Effector memory CD4-positive, alpha-beta T cell (primary cell): ENCODE results near the gene RPSA.
"Not testable (repeated sequence)": the region's sequence is repeated elsewhere in the genome, so short reads cannot be mapped to it uniquely, and the experiment has no call there.

Source experiments
- DNase-seq, 3 donors: peaks; one replicate each; pipeline ENCODE4 v3.0.0-alpha.2; 2020
- H3K27ac ChIP-seq: 2 replicates; pipeline ENCODE4 v1.7.0; 2013; ENCODE audit warnings: mild to moderate bottlenecking, low read length, moderate library complexity; ENCODE audit not compliant: insufficient read depth, poor library complexity, severe bottlenecking
- H3K27me3 ChIP-seq: replicated peaks from 2 replicates; pipeline ENCODE4 v1.7.0; 2013; ENCODE audit warnings: mild to moderate bottlenecking, low read length; ENCODE audit not compliant: insufficient read depth, control insufficient read depth, poor library complexity, severe bottlenecking
- H3K36me3 ChIP-seq: 2 replicates; pipeline ENCODE4 v1.7.0; 2013; ENCODE audit warnings: mild to moderate bottlenecking, low read length, moderate library complexity; ENCODE audit not compliant: control insufficient read depth, insufficient read depth
- H3K4me1 ChIP-seq: 2 replicates; pipeline ENCODE4 v1.7.0; 2013; ENCODE audit warnings: low read length, mild to moderate bottlenecking; ENCODE audit not compliant: control insufficient read depth, insufficient read depth, poor library complexity, severe bottlenecking
- H3K4me3 ChIP-seq: 2 replicates; pipeline ENCODE4 v1.7.0; 2013; ENCODE audit warnings: low read length, low read depth, mild to moderate bottlenecking; ENCODE audit not compliant: insufficient read depth, poor library complexity, severe bottlenecking
- H3K9me3 ChIP-seq: 2 replicates; pipeline ENCODE4 v1.7.0; 2013; ENCODE audit warnings: mild to moderate bottlenecking, low read length, moderate library complexity; ENCODE audit not compliant: control insufficient read depth

The RPSA gene

GRCh38 chr3:39407773-39408492 lies 1.4 kb downstream of the RPSA start:
- DNase-seq: no peak
- Histone ChIP-seq H3K9me3 (no peaks in the 10 kb centered on the region), H3K36me3 (peaks cover 45% of the 10 kb centered on the region), H3K27ac (peak overlapping the region; percentile 89), H3K4me1 (peaks cover 20% of the 10 kb centered on the region), H3K4me3 (no peak overlapping the region), H3K27me3 (no peaks in the 10 kb centered on the region)

- H3K36me3 ChIP-seq: peaks cover 53% of the 10 kb centered on the region
- DNase-seq: peak in 1 of 3 donors; percentile 32
- no peak overlapping the region for H3K4me3 ChIP-seq
Observed at GRCh38 chr3:39408493-39409372, 2.2 kb downstream of the RPSA start.

GRCh38 chr3:39409514-39410136 lies 3.1 kb downstream of the RPSA start:
- Histone ChIP-seq H3K9me3 (no peaks in the 10 kb centered on the region), H3K36me3 (peaks cover 60% of the 10 kb centered on the region), H3K4me3 (no peak overlapping the region), H3K27me3 (no peaks in the 10 kb centered on the region), H3K4me1 (peaks cover 20% of the 10 kb centered on the region), H3K27ac (peak overlapping the region; percentile 28)
- DNase-seq: no peak

More at GRCh38 chr3:39408493-39409372, 2.2 kb downstream of the RPSA start:
- Histone ChIP-seq H3K9me3 (no peaks in the 10 kb centered on the region), H3K27me3 (no peaks in the 10 kb centered on the region), H3K27ac (peak overlapping the region; percentile 89), H3K4me1 (peaks cover 20% of the 10 kb centered on the region)

GRCh38 chr3:39410893-39411292 lies 4.4 kb downstream of the RPSA start:
- Histone ChIP-seq H3K36me3 (peaks cover 60% of the 10 kb centered on the region), H3K27me3 (no peaks in the 10 kb centered on the region), H3K4me1 (peaks cover 20% of the 10 kb centered on the region), H3K4me3 (no peak overlapping the region), H3K9me3 (no peaks in the 10 kb centered on the region), H3K27ac (no peak overlapping the region)
- DNase-seq: no peak

- no peak for DNase-seq
Observed at GRCh38 chr3:39412668-39413260, 6.2 kb downstream of the RPSA start.

GRCh38 chr3:39413691-39414420 lies 7.3 kb downstream of the RPSA start:
- Histone ChIP-seq H3K36me3 (peaks cover 52% of the 10 kb centered on the region), H3K27ac (no peak overlapping the region), H3K4me3 (no peak overlapping the region), H3K9me3 (no peaks in the 10 kb centered on the region), H3K4me1 (peaks cover 6% of the 10 kb centered on the region), H3K27me3 (no peaks in the 10 kb centered on the region)
- DNase-seq: no peak

More at GRCh38 chr3:39412668-39413260, 6.2 kb downstream of the RPSA start:
- peaks cover 60% of the 10 kb centered on the region for H3K36me3 ChIP-seq
- H3K27ac ChIP-seq: no peak overlapping the region
- no peaks in the 10 kb centered on the region for H3K27me3 ChIP-seq
- H3K4me1 ChIP-seq: peaks cover 17% of the 10 kb centered on the region
- H3K9me3 ChIP-seq: no peaks in the 10 kb centered on the region
- H3K4me3 ChIP-seq: no peak overlapping the region

GRCh38 chr3:39414421-39414907 lies 7.9 kb downstream of the RPSA start:
- Histone ChIP-seq H3K9me3 (no peaks in the 10 kb centered on the region), H3K36me3 (peaks cover 48% of the 10 kb centered on the region), H3K27ac (no peak overlapping the region), H3K27me3 (no peaks in the 10 kb centered on the region), H3K4me3 (no peak overlapping the region), H3K4me1 (peaks cover 1% of the 10 kb centered on the region)
- no peak for DNase-seq

- H3K36me3 ChIP-seq: peaks cover 40% of the 10 kb centered on the region
- H3K9me3 ChIP-seq, DNase-seq, H3K27me3 ChIP-seq, H3K27ac ChIP-seq, H3K4me1 ChIP-seq, H3K4me3 ChIP-seq: not testable (repeated sequence)
Observed at GRCh38 chr3:39415302-39415701, 8.8 kb downstream of the RPSA start.

- Histone ChIP-seq H3K4me3 (no peak overlapping the region), H3K36me3 (peaks cover 33% of the 10 kb centered on the region), H3K27me3 (no peaks in the 10 kb centered on the region), H3K4me1 (no peaks in the 10 kb centered on the region), H3K27ac (no peak overlapping the region), H3K9me3 (no peaks in the 10 kb centered on the region)
- no peak for DNase-seq
Observed at GRCh38 chr3:39415983-39416382, 9.5 kb downstream of the RPSA start.
